ENCODE results near the gene SLC34A1.
A peak's percentile ranks its signal among the peaks of the same experiment; 100 is the strongest.

SLC34A1 gene

DNA sequence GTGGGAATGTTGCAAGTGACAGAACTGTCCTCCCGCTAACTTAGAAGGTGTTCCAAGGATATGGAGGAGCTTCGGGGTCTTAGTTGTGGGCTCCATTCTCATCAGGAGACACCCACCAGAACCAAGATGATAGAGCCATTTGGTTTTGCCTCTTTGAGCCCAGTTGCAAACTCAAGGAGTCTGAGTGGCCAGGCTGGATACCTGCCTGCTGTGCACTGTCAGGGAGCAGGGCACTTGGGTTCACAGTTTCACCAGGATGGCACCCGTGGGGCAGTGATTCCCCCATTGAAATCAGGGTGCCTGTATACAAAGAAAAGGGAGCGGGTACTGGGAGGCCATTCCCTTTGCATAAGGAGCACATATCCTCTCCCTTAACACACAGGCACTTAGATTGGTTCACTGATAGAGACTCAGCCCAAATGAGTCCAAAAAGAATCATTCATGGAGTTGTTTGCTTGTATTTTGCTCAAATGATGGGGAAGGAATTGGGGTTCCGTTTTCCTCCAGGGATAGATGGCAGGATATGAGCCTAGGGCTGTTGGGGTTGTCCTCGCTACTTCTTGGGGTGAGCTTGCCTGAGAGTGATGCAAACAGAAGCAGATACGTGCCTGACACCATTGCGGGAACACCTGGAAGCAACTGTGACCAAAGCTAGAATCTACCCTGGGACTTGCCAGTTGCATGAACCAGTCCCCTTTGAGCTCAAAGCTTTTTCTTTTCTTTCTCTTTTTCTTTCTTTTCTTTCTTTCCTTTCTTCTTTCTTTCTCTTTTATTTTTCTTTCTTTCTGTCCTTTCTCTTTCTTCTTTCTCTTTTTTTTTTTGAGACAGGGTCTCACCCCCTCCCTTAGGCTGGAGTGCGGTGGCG, 61.0 kb downstream of the SLC34A1 start:
- DNase-seq (ENCODE audit: low read depth in 2 of 2) = no peak

DNA sequence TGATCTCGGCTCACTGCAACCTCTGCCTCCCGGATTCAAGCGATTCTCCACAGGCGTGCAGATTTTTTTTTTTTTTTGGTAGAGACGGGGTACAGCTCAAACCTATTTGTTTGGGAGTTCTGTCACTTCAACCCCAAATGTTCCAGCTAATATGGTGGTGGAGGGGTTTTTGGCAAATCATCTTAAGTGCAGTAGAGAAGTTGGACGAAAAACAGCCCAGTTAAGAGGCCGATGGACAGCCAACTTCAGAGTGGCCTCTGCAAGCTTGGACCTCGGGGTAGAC, 61.6 kb downstream of the SLC34A1 start:
- no peak for DNase-seq (ENCODE audit: low read depth in 2 of 2)

DNA sequence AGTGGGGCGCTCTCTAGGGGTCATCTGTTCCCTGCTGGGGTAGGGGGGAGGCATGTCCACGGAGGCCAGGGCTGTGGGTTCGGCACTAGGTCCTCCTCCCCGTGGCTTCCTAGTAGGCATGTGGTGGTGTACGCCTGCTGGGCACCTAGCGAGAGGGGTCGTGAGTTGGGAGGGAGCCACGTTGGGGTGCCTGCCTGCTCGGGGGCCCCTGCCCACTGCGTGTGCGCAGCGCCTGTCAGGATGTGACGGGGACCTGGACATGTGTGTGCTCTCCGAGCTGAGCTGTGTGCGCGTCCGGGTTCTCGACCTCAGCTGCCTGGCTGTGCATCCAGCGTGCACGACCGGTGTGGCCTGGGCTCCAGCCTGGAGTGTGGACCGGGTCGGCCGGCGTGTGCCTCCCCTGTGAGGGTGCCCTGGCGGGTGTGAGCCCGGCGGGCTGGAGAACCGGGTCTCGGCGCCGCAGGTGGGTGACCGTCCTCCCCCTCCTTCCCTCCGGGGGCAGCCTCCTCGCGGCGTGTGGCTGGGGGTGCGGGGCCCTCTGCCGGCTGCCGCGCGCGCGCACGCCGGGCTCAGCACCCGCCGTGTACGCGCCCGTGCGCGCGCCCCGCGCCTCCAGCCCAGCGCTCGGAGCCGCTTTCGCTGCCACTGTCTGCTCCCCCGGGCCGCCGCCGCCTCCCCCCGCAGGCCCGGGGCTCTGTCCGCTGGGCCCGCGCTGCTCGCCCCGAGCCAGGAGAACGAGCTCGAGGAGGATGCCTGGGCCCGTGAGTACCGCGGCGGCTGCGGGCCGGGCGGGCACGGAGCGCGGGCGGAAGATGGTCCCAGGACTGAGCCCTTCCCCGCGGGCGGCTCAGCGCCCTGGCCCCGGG, 62.2 kb downstream of the SLC34A1 start, which contains the start of gene PRR7:
PRR7 (plus strand) TSS at position 615 of the 866 bp plus-strand sequence. CDS start 8,254 bp downstream, outside the sequence.
- peak in 1 of 2 donors; percentile 59 for DNase-seq (ENCODE audit: low read depth in 2 of 2)

DNA sequence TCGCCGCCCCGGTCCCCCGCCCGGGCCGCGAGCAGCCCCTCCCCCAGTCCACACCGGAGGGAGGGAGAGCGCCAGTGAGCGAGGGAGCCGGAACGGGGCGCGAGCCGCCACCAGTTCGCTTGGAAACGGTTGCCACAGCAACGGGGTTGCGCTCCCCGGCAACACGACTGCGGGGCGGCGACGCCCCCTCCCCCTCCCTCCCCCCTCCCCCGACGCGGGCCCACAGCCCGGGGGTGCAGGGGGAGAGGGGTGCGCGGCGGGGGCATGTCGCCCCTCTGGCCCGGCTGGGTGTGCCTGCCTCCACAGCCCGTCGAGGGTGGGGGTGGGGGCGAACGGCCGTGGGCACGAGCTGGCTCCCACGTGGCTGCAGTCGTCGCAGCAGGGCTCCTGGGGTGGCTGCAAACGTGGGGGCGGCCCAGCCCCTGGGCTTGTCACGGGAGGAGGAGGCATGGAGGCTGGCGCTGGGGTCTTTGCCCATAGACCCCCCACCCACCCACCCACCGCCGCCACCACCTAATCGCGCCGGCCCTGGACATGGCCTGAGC, 62.9 kb downstream of the SLC34A1 start:
- peak in 1 of 2 donors; percentile 58 for DNase-seq (ENCODE audit: low read depth in 2 of 2)

DNA sequence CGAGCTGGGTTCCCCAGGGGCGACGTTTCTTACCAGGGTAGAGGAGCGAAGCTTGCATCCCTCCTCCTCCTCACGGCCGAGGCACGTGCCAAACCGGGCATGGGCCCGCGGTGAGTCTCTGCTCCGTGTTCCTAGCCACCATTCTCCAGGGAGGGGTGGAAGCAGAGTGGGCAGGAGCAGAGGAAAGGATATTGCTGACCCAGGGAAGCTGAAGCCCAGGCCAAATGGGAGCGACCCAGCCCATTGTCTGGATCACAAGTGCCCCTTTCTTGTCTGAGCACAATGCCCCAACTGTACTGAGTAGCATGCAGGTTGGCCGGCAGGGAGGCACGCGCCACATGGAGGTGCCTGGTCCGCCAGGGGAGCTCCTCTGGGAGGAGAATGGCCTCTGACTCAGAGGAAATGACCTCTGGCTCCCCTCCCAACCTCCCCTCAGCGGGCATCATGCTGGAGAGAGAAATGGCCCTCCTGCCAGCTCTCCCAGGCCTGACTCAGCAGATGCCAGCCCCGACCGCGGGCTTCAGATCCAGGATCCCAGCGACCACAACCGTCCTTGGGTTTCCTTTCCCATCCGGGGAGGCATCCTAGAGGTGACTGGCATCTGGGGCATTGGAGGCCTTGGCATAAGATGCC, 63.5 kb downstream of the SLC34A1 start:
- DNase-seq (ENCODE audit: low read depth in 2 of 2) = no peak

Data from stimulated activated CD8-positive, alpha-beta memory T cell treated with anti-CD3 and anti-CD28 coated beads, Interleukin-2, amount 100 ng/mL, for 1 hour (primary cell).